Ectodermal cell (in vitro differentiated cells): ENCODE data around the gene DNMT3L.
A peak's percentile ranks its signal among the peaks of the same experiment; 100 is the strongest.

Source experiments
- H3K27ac ChIP-seq: 2 replicates; pipeline ENCODE4 v1.7.0; 2013; ENCODE audit warnings: mild to moderate bottlenecking, low read depth, low read length; ENCODE audit not compliant: insufficient read depth, poor library complexity, severe bottlenecking
- H3K27me3 ChIP-seq: 2 replicates; pipeline ENCODE4 v1.7.0; 2013; ENCODE audit warnings: mild to moderate bottlenecking, low read length; ENCODE audit not compliant: insufficient read depth, control insufficient read depth, poor library complexity, severe bottlenecking
- H3K36me3 ChIP-seq: one replicate; pipeline ENCODE4 v1.7.0; 2013; ENCODE audit warnings: low read length; ENCODE audit not compliant: control insufficient read depth, insufficient read depth
- H3K4me1 ChIP-seq: one replicate; pipeline ENCODE4 v1.7.0; 2013; ENCODE audit warnings: low read length; ENCODE audit not compliant: control insufficient read depth, insufficient read depth
- H3K4me3 ChIP-seq: 2 replicates; pipeline ENCODE4 v1.7.0; 2013; ENCODE audit warnings: low read depth, low read length, control low read depth; ENCODE audit not compliant: insufficient read depth
- H3K9me3 ChIP-seq: 2 replicates; pipeline ENCODE4 v1.7.0; 2013; ENCODE audit warnings: mild to moderate bottlenecking, low read length, moderate library complexity; ENCODE audit not compliant: control insufficient read depth
- WGBS, 2 experiments: methylation state at CpG; one replicate each; pipeline ENCODE4 v1.1.7; 2013; ENCODE audit warnings: missing lambda C conversion rate in 2 of 2; 5-methylcytosine and 5-hydroxymethylcytosine counted together

The DNMT3L gene

DNA sequence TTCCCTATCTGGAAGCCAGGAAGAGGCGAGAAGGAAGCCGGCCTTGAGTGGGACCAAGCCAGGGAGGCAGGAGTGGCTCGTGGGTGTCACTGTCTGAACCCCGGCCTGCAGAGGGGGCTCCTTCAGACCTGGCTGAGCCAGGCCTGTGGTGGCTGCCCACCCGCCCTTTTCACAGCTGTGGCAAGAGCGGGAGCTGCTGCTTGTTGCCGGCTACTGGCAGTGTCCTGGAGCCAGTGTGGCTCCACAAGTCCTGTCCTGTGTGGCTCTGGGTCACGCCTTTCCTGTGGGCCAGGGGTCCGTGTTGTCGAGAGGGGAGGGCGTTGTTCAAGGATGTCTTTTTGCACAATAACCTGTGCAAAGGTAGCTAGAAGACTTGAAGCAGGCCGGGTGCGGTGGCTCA lies 39.4 kb upstream of the DNMT3L start:
- WGBS, 2 experiments = 89 to 92% methylated on average over 13 of the region's 13 CpGs
- Histone ChIP-seq H3K27me3 (peaks cover 18% of the 10 kb centered on the region), H3K9me3 (no peaks in the 10 kb centered on the region), H3K27ac (no peak overlapping the region), H3K4me1 (peaks cover 17% of the 10 kb centered on the region), H3K36me3 (no peaks in the 10 kb centered on the region), H3K4me3 (peak overlapping the region; percentile 64)

DNA sequence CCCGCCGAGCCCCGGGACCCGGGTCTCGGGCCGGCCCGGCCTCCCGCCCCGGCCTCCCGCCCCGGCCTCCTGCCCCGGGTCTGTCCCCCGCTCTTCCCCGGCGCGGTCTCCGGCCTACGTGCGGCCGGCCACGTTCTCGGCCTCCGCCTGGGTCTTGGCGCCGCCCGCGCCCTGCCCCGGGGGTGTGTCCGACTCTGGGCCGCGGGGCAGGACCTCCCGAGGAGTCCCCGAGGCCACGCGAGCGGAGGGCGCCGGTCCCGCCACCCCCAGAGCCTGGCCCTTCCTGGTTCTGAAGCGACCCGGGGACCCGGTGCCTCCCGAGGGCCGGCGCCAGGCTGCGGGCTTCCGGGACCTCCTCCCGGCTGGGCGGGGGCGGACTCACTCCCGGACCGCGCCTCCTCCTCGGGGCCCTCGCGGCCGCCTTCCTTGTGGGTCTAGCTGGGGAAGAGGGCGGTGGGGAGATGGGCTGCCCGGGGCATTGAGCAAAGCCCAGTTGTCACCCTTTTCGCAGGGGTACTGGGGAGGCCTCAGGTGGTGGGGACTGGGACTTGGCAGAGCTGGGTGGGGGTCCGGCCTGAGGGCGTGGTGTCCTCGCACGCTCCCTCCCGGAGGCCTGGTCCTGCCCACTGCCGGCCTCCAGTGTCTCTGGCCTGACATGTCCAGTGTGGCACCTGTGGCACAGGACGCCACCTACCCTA lies 38.7 kb upstream of the DNMT3L start:
- 2 to 4% methylated on average over 67 of the region's 67 CpGs for WGBS, 2 experiments
- H3K27ac ChIP-seq = no peak overlapping the region
- peaks cover 17% of the 10 kb centered on the region for H3K4me1 ChIP-seq
- peak overlapping the region; percentile 64 for H3K4me3 ChIP-seq
- H3K9me3 ChIP-seq = no peaks in the 10 kb centered on the region
- H3K36me3 ChIP-seq = no peaks in the 10 kb centered on the region
- H3K27me3 ChIP-seq = peaks cover 18% of the 10 kb centered on the region

DNA sequence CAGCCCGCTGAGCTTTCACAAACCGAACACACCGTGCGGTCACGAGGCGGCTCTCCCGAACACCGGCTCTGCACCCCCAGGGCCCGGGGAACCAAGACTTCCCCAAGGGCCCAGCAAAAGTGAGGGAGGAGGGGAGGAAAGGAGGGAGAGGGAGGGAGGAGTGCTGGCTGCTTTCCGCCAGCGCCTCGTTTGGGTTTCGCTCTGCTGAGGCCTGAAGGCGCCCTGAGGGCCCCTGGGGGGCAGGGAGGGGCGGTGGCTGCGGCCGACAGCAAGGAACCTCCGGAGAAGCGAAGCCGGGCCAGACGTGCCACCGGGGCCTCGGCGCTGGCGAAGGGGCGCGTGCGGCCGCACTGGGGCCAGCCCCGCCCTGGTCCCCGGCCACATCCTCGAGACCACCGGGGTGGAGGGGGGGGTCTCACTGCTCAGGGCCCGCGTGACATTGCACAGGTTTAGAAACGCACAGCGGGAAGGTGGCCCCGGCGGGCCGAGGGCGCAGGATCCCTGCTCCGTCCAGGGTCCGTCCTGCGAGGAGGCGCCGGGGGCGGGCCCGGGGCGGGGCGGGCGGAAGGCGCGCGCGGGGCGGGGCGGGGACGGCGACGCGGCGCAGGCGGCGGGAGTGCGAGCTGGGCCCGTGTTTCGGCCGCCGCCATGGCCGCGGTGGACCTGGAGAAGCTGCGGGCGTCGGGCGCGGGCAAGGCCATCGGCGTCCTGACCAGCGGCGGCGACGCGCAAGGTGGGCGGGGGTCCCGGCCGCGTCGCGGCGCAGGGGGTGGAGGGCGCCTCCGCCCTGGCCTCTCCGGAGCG lies 38.0 kb upstream of the DNMT3L start, which contains the start of gene PFKL:
TSS of gene PFKL (plus strand) at position 596 of the 804 bp plus-strand sequence. CDS start at position 649, 53 bp downstream.
- peaks cover 18% of the 10 kb centered on the region for H3K27me3 ChIP-seq
- peak within 1 kb of the TSS; percentile 64 for H3K4me3 ChIP-seq
- H3K27ac ChIP-seq = no peak within 1 kb of the TSS
- no peaks in the 10 kb centered on the region for H3K36me3 ChIP-seq
- no peaks in the 10 kb centered on the region for H3K9me3 ChIP-seq
- 0 to 1% methylated on average over 94 of the region's 94 CpGs for WGBS, 2 experiments
- peaks cover 13% of the 10 kb centered on the region for H3K4me1 ChIP-seq

DNA sequence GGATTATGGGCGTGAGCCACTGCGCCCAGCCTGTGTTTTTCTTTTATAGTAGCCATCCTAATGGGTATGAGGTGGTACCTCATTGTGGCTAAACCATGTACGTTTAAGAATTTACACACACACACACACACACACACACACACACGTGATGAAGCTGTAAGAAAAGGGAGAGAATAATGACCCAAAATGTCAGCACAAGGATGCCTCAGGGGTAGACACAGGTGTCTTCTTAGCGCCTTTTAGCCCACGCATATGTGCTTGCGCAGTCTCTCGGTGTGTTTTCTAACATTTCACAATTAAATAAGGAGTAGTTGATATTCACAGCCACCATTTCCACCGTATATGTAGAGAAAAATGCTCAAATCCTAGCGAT lies 37.4 kb upstream of the DNMT3L start:
- H3K4me1 ChIP-seq = peaks cover 8% of the 10 kb centered on the region
- WGBS, 2 experiments = 26 to 38% methylated on average over 7 to 8 of the region's 10 CpGs
- H3K9me3 ChIP-seq = no peaks in the 10 kb centered on the region
- H3K27ac ChIP-seq = no peak overlapping the region
- H3K36me3 ChIP-seq = no peaks in the 10 kb centered on the region
- peak overlapping the region; percentile 64 for H3K4me3 ChIP-seq
- H3K27me3 ChIP-seq = peaks cover 18% of the 10 kb centered on the region

DNA sequence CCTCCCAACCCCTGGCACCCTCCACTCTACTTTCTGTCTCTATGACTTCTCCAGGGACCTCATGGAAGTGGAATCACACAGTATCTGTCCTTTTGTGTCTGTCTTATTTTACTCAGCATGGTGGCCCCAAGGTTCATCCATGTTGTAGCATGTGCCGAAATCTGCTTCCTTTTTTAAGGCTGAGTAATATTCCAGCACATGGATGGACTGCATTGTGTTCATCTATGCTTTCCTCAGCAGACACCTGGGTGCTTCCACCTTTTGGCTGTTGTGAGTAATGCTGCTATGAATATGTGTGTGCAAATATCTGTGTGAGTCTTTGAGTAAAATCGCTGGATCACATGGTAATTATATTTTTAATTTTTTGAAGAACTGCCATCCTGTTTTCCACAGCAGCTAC lies 36.6 kb upstream of the DNMT3L start:
- Histone ChIP-seq H3K4me3 (no peak overlapping the region), H3K27ac (no peak overlapping the region), H3K9me3 (no peaks in the 10 kb centered on the region), H3K27me3 (peaks cover 18% of the 10 kb centered on the region), H3K4me1 (peaks cover under 1% of the 10 kb centered on the region), H3K36me3 (no peaks in the 10 kb centered on the region)
- 89 to 92% methylated on average over 2 of the region's 2 CpGs for WGBS, 2 experiments

DNA sequence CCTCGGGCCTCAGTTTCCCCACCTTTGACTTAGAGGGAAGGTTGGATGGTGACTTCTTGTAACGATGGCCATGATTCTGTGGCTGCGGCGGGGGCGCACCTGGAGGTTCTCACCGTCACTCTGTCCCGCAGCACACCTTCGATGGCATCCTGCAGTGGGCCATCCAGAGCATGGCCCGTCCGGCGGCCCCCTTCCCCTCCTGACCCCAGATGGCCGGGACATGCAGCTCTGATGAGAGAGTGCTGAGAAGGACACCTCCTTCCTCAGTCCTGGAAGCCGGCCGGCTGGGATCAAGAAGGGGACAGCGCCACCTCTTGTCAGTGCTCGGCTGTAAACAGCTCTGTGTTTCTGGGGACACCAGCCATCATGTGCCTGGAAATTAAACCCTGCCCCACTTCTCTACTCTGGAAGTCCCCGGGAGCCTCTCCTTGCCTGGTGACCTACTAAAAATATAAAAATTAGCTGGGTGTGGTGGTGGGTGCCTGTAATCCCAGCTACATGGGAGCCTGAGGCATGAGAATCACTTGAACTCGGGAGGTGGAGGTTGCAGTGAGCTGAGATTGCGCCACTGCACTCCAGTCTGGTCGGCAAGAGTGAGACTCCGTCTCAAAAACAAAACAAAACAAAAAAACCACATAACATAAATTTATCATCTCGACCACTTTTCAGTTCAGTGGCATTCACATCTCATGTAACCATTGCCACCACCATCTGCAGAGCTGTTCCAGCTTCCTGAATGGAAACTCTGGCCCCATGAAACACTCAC lies 36.0 kb upstream of the DNMT3L start:
- Histone ChIP-seq H3K27me3 (peaks cover 18% of the 10 kb centered on the region), H3K9me3 (no peaks in the 10 kb centered on the region), H3K4me1 (no peaks in the 10 kb centered on the region), H3K36me3 (no peaks in the 10 kb centered on the region), H3K4me3 (no peak overlapping the region), H3K27ac (no peak overlapping the region)
- 40% methylated on average over 22 of the region's 22 CpGs for WGBS, 2 experiments

DNA sequence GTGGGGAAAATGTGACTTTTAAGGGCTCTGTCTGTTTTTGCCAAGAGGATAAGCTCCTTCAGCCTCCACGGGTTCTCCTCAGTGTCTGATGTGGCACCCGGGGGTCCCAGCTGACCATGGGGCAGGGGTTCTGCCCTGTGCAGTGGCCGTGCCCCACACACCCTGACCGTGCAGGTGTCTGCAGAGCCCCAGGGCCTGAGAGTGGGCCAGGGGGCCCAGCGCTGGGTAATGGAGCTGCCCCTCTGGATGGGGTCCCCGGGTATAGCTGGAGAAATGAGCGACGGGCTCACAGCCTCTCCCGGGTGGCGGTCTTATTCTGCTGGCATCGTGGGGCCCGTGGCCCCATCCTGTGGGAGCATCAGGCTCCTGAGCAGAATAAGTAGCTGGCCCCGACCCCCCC lies 35.2 kb upstream of the DNMT3L start:
- Histone ChIP-seq H3K4me3 (no peak overlapping the region), H3K4me1 (no peaks in the 10 kb centered on the region), H3K27ac (no peak overlapping the region), H3K27me3 (peaks cover 18% of the 10 kb centered on the region), H3K9me3 (no peaks in the 10 kb centered on the region), H3K36me3 (no peaks in the 10 kb centered on the region)
- 84 to 88% methylated on average over 13 of the region's 13 CpGs for WGBS, 2 experiments

DNA sequence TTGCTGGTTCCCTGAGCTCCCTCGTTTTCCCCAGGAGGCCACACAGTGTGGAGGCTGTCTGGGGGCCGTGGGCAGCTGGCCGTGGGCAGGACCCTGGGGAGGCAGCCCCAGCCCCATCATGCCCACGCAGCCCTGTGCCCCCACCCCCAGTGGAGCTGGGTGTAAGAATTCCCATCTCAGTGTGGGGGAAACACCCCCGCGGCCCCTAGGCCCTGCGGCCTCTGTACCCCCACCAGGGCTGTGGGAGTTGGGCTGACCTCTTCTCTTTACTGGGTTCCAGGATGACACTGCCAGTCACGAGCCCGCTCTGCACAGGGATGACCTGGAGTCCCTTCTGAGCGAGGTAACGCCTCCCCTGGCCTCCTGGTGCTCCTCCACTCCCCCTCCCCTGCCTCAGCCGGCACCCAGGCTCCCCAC lies 34.4 kb upstream of the DNMT3L start:
- Histone ChIP-seq H3K4me3 (no peak overlapping the region), H3K27me3 (peaks cover 18% of the 10 kb centered on the region), H3K27ac (no peak overlapping the region), H3K4me1 (no peaks in the 10 kb centered on the region), H3K36me3 (no peaks in the 10 kb centered on the region), H3K9me3 (no peaks in the 10 kb centered on the region)
- WGBS, 2 experiments = 77 to 78% methylated on average over 12 of the region's 12 CpGs

DNA sequence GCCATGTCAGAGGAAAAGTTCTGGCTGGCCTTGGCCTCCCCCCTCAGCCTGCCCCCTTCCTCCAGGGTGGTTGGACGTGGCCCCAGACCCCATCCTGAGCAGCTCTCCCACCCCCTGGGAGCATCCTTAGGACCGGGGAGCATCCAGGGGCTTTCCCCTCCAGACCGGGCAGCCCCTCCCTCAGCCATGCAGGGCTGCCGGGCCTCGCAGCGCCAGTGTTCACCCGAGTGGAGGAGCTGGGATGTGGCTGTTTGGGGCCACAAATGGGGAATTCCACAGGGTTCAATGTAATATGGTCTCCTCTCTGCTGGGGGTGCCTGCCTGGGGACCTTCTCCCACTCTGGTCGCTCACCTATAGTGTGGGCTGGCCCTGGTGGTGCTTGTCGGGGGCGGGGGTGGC lies 33.9 kb upstream of the DNMT3L start:
- 76 to 78% methylated on average over 10 of the region's 10 CpGs for WGBS, 2 experiments
- no peaks in the 10 kb centered on the region for H3K36me3 ChIP-seq
- no peaks in the 10 kb centered on the region for H3K4me1 ChIP-seq
- no peaks in the 10 kb centered on the region for H3K9me3 ChIP-seq
- H3K27ac ChIP-seq = no peak overlapping the region
- peaks cover 18% of the 10 kb centered on the region for H3K27me3 ChIP-seq
- H3K4me3 ChIP-seq = no peak overlapping the region

DNA sequence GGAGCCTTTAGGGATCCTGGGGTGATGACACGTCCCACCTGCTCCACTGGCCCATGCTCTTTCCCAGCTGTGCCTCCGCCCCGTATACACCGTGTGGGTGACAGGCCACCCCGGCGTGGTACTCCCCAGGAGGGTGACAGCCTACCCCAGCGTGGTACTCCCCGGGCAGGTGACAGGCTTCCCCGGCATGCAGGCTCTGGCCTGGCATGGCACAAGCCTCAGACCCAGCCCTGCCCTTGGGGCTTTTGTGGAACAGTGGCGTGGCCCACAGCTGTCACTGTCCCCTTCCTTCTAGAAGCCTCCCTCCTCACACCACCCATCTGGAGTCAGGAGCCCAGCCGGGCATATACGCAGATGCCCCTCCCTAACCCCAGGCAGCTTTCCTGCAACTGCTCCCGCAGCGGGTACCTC lies 33.5 kb upstream of the DNMT3L start:
- Histone ChIP-seq H3K27me3 (peaks cover 18% of the 10 kb centered on the region), H3K27ac (no peak overlapping the region), H3K4me3 (no peak overlapping the region), H3K9me3 (no peaks in the 10 kb centered on the region), H3K4me1 (no peaks in the 10 kb centered on the region), H3K36me3 (no peaks in the 10 kb centered on the region)
- WGBS, 2 experiments = 87 to 88% methylated on average over 14 of the region's 14 CpGs
